Measurements from ENCODE around the gene VPS54. TPM values are rescaled to one million over a fixed set of nuclear protein-coding genes. Genes with fewer than 3 reads are reported as not detected.
"Not testable (repeated sequence)": the region's sequence is repeated elsewhere in the genome, so short reads cannot be mapped to it uniquely, and the experiment has no call there.

Gene VPS54
- total RNA-seq, 1 donor from 2014 or later, result 17.2 TPM

DNA sequence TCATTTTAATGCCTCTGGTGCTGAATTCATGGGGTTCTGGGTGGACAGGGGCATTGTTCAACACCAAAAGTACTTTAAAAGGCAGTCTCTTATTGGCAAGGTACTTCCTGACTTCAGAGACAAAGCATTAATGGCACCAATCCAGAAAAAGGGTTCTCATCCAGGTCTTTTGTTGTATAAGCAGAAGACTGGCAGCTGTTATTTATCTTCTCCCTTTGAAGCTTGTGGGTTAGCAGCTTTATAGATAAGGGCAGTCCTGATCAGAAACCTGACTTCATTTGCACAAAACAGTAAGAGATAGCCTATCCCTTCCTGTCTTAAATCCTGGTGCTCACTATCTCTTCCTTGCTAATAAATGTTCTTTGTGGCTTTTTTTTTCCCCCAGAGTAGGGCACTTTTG lies 68.8 kb downstream of the VPS54 start:
- no peak for DNase-seq (ENCODE audit: extremely low spot score, unreplicated experiment)
- peaks cover 18% of the 10 kb centered on the region for H3K9me3 Mint-ChIP-seq (ENCODE audit: unreplicated experiment)
- no peak for TF ChIP-seq CTCF (IDR thresholded peaks at IDR 0.05)
- H3K4me3 Mint-ChIP-seq (ENCODE audit: unreplicated experiment), result no peak overlapping the region
- H3K27me3 Mint-ChIP-seq (ENCODE audit: unreplicated experiment), result no peaks in the 10 kb centered on the region
- H3K27ac Mint-ChIP-seq (ENCODE audit: unreplicated experiment), result no peak overlapping the region
- peaks cover 34% of the 10 kb centered on the region for H3K36me3 Mint-ChIP-seq (ENCODE audit: unreplicated experiment)
- H3K4me1 Mint-ChIP-seq (ENCODE audit: unreplicated experiment), result no peaks in the 10 kb centered on the region

GRCh38 chr2:63942788-63943187 lies 76.4 kb downstream of the VPS54 start:
- no peak for TF ChIP-seq CTCF (IDR thresholded peaks at IDR 0.05)
- peaks cover 6% of the 10 kb centered on the region for H3K9me3 Mint-ChIP-seq (ENCODE audit: unreplicated experiment)
- no peak overlapping the region for H3K4me3 Mint-ChIP-seq (ENCODE audit: unreplicated experiment)
- H3K27ac Mint-ChIP-seq (ENCODE audit: unreplicated experiment), result no peak overlapping the region
- peaks cover 44% of the 10 kb centered on the region for H3K36me3 Mint-ChIP-seq (ENCODE audit: unreplicated experiment)
- no peak for DNase-seq (ENCODE audit: extremely low spot score, unreplicated experiment)
- no peaks in the 10 kb centered on the region for H3K27me3 Mint-ChIP-seq (ENCODE audit: unreplicated experiment)
- no peaks in the 10 kb centered on the region for H3K4me1 Mint-ChIP-seq (ENCODE audit: unreplicated experiment)

GRCh38 chr2:63932104-63932503 lies 87.1 kb downstream of the VPS54 start:
- peaks cover 11% of the 10 kb centered on the region for H3K9me3 Mint-ChIP-seq (ENCODE audit: unreplicated experiment)
- not testable (repeated sequence) for H3K4me1 Mint-ChIP-seq (ENCODE audit: unreplicated experiment); H3K27me3 Mint-ChIP-seq (ENCODE audit: unreplicated experiment); DNase-seq (ENCODE audit: extremely low spot score, unreplicated experiment); H3K4me3 Mint-ChIP-seq (ENCODE audit: unreplicated experiment); H3K27ac Mint-ChIP-seq (ENCODE audit: unreplicated experiment)
- peaks cover 71% of the 10 kb centered on the region for H3K36me3 Mint-ChIP-seq (ENCODE audit: unreplicated experiment)

- no peak overlapping the region for H3K27ac Mint-ChIP-seq (ENCODE audit: unreplicated experiment)
- peaks cover 49% of the 10 kb centered on the region for H3K36me3 Mint-ChIP-seq (ENCODE audit: unreplicated experiment)
- TF ChIP-seq CTCF (IDR thresholded peaks at IDR 0.05), result no peak
- no peaks in the 10 kb centered on the region for H3K27me3 Mint-ChIP-seq (ENCODE audit: unreplicated experiment)
- no peak overlapping the region for H3K4me3 Mint-ChIP-seq (ENCODE audit: unreplicated experiment)
- no peaks in the 10 kb centered on the region for H3K4me1 Mint-ChIP-seq (ENCODE audit: unreplicated experiment)
- DNase-seq (ENCODE audit: extremely low spot score, unreplicated experiment), result no peak
- H3K9me3 Mint-ChIP-seq (ENCODE audit: unreplicated experiment), result peaks cover 11% of the 10 kb centered on the region
Observed at GRCh38 chr2:63926815-63927214, 92.4 kb downstream of the VPS54 start.

- no peak for DNase-seq (ENCODE audit: extremely low spot score, unreplicated experiment)
- Mint-ChIP-seq H3K9me3 (ENCODE audit: unreplicated experiment) (no peaks in the 10 kb centered on the region), H3K27ac (ENCODE audit: unreplicated experiment) (no peak overlapping the region), H3K4me1 (ENCODE audit: unreplicated experiment) (peaks cover 8% of the 10 kb centered on the region), H3K4me3 (ENCODE audit: unreplicated experiment) (no peak overlapping the region), H3K36me3 (ENCODE audit: unreplicated experiment) (peaks cover 55% of the 10 kb centered on the region), H3K27me3 (ENCODE audit: unreplicated experiment) (no peaks in the 10 kb centered on the region)
- no peak for TF ChIP-seq CTCF (IDR thresholded peaks at IDR 0.05)
Observed at GRCh38 chr2:63914311-63914710, 104.9 kb downstream of the VPS54 start.

GRCh38 chr2:63903003-63903402 lies 116.2 kb downstream of the VPS54 start:
- DNase-seq (ENCODE audit: extremely low spot score, unreplicated experiment), result no peak
- no peaks in the 10 kb centered on the region for H3K27me3 Mint-ChIP-seq (ENCODE audit: unreplicated experiment)
- no peak overlapping the region for H3K4me3 Mint-ChIP-seq (ENCODE audit: unreplicated experiment)
- peaks cover 75% of the 10 kb centered on the region for H3K36me3 Mint-ChIP-seq (ENCODE audit: unreplicated experiment)
- TF ChIP-seq CTCF (IDR thresholded peaks at IDR 0.05), result no peak
- no peaks in the 10 kb centered on the region for H3K4me1 Mint-ChIP-seq (ENCODE audit: unreplicated experiment)
- H3K9me3 Mint-ChIP-seq (ENCODE audit: unreplicated experiment), result peaks cover 29% of the 10 kb centered on the region
- no peak overlapping the region for H3K27ac Mint-ChIP-seq (ENCODE audit: unreplicated experiment)

Measured in osteocyte (in vitro differentiated cells).